Measurements from ENCODE around the gene PDCD2.
"Not testable (repeated sequence)": the region's sequence is repeated elsewhere in the genome, so short reads cannot be mapped to it uniquely, and the experiment has no call there.

Gene PDCD2

GRCh38 chr6:170584181-170584953 lies at the start of gene PDCD2:
Gene PDCD2, minus strand, starts transcription at chr6:170584637. Its CDS starts 56 bp downstream, at chr6:170584581.
- H3K4me3 ChIP-seq (ENCODE audit: low read depth, low read length) = peak within 1 kb of the TSS; percentile 75
- TF ChIP-seq CTCF (IDR thresholded peaks at IDR 0.05; ENCODE audit: low read depth, low read length, missing control alignments) = no peak
- DNase-seq (ENCODE audit: low read depth) = peak; percentile 75

GRCh38 chr6:170616020-170616554 lies 31.6 kb upstream of the PDCD2 start:
- not testable (repeated sequence) for DNase-seq (ENCODE audit: low read depth); H3K4me3 ChIP-seq (ENCODE audit: low read depth, low read length)

- not testable (repeated sequence) for DNase-seq (ENCODE audit: low read depth); H3K4me3 ChIP-seq (ENCODE audit: low read depth, low read length)
Observed at GRCh38 chr6:170612256-170612804, 27.9 kb upstream of the PDCD2 start.

GRCh38 chr6:170609225-170609624 lies 24.8 kb upstream of the PDCD2 start:
- H3K4me3 ChIP-seq (ENCODE audit: low read depth, low read length); DNase-seq (ENCODE audit: low read depth): not testable (repeated sequence)

GRCh38 chr6:170605574-170606259 lies 21.3 kb upstream of the PDCD2 start:
- no peak for DNase-seq (ENCODE audit: low read depth)
- H3K4me3 ChIP-seq (ENCODE audit: low read depth, low read length) = no peak overlapping the region

GRCh38 chr6:170597278-170597677 lies 12.8 kb upstream of the PDCD2 start:
- no peak overlapping the region for H3K4me3 ChIP-seq (ENCODE audit: low read depth, low read length)
- no peak for DNase-seq (ENCODE audit: low read depth)
- TF ChIP-seq CTCF (IDR thresholded peaks at IDR 0.05; ENCODE audit: low read depth, low read length, missing control alignments) = no peak

More at GRCh38 chr6:170605574-170606259, 21.3 kb upstream of the PDCD2 start:
- no peak for TF ChIP-seq CTCF (IDR thresholded peaks at IDR 0.05; ENCODE audit: low read depth, low read length, missing control alignments)

GRCh38 chr6:170596426-170596825 lies 12.0 kb upstream of the PDCD2 start:
- no peak for DNase-seq (ENCODE audit: low read depth)
- TF ChIP-seq CTCF (IDR thresholded peaks at IDR 0.05; ENCODE audit: low read depth, low read length, missing control alignments) = no peak

GRCh38 chr6:170590725-170591124 lies 6.3 kb upstream of the PDCD2 start:
- H3K4me3 ChIP-seq (ENCODE audit: low read depth, low read length) = no peak overlapping the region
- TF ChIP-seq CTCF (IDR thresholded peaks at IDR 0.05; ENCODE audit: low read depth, low read length, missing control alignments) = no peak
- DNase-seq (ENCODE audit: low read depth) = no peak

More at GRCh38 chr6:170596426-170596825, 12.0 kb upstream of the PDCD2 start:
- H3K4me3 ChIP-seq (ENCODE audit: low read depth, low read length) = no peak overlapping the region

All from GM12864 (cell line).